Mesothelial cell of epicardium (in vitro differentiated cells): ENCODE measurements around the gene GATD1. TPM values are rescaled to one million over a fixed set of nuclear protein-coding genes. Genes with fewer than 3 reads are reported as not detected.

Source experiments
- DNase-seq, 2 experiments: peaks; one replicate each; pipeline ENCODE4 v3.0.0; 2021; ENCODE audit warnings: low spot score in 2 of 2; ENCODE audit not compliant: unreplicated experiment in 2 of 2
- H3K27ac Mint-ChIP-seq: 2 replicates; pipeline ENCODE4 v1.8.0; 2021; ENCODE audit warnings: mixed read lengths
- H3K27me3 Mint-ChIP-seq: 2 replicates; pipeline ENCODE4 v1.8.0; 2021; ENCODE audit warnings: low read depth, mixed read lengths
- H3K36me3 Mint-ChIP-seq: 2 replicates; pipeline ENCODE4 v1.8.0; 2021; ENCODE audit warnings: mixed read lengths
- H3K4me1 Mint-ChIP-seq: 2 replicates; pipeline ENCODE4 v1.8.0; 2021; ENCODE audit warnings: mixed read lengths
- H3K4me3 Mint-ChIP-seq: 2 replicates; pipeline ENCODE4 v1.8.0; 2021; ENCODE audit warnings: mild to moderate bottlenecking, moderate library complexity, mixed read lengths
- H3K9me3 Mint-ChIP-seq: 2 replicates; pipeline ENCODE4 v1.8.0; 2021; ENCODE audit warnings: mixed read lengths
- CTCF ChIP-seq: fragments of 200-600 bp; sonication (generic); IDR thresholded peaks from one replicate; pipeline ENCODE4 v1.5.0; 2021; ENCODE audit warnings: antibody characterized with exemption; ENCODE audit not compliant: unreplicated experiment
- total RNA-seq: library from RNA; stranded (reverse); gene quantifications from 3 replicates; pipeline ENCODE4 v1.2.1, GENCODE V29; 2021

GATD1 gene
- total RNA-seq, 1 donor from 2014 or later = 91.2 TPM

GRCh38 chr11:794766-795633 lies 17.7 kb upstream of the GATD1 start:
- no peaks in the 10 kb centered on the region for H3K27me3 Mint-ChIP-seq
- DNase-seq = no peak
- no peak overlapping the region for H3K4me3 Mint-ChIP-seq
- H3K9me3 Mint-ChIP-seq = no peaks in the 10 kb centered on the region
- H3K4me1 Mint-ChIP-seq = peaks cover 11% of the 10 kb centered on the region
- H3K36me3 Mint-ChIP-seq = peaks cover 3% of the 10 kb centered on the region
- TF ChIP-seq CTCF = no peak
- no peak overlapping the region for H3K27ac Mint-ChIP-seq

- Mint-ChIP-seq H3K4me1 (peaks cover 11% of the 10 kb centered on the region), H3K4me3 (no peak overlapping the region), H3K36me3 (peaks cover 3% of the 10 kb centered on the region), H3K9me3 (no peaks in the 10 kb centered on the region), H3K27ac (no peak overlapping the region), H3K27me3 (peaks cover 1% of the 10 kb centered on the region)
- no peak for DNase-seq
- no peak for TF ChIP-seq CTCF
Measured at GRCh38 chr11:794013-794765, 16.9 kb upstream of the GATD1 start.

GRCh38 chr11:793556-793955 lies 16.3 kb upstream of the GATD1 start:
- peaks cover 3% of the 10 kb centered on the region for H3K36me3 Mint-ChIP-seq
- no peak for DNase-seq
- H3K27ac Mint-ChIP-seq = no peak overlapping the region
- no peak overlapping the region for H3K4me3 Mint-ChIP-seq
- peaks cover 4% of the 10 kb centered on the region for H3K27me3 Mint-ChIP-seq
- H3K4me1 Mint-ChIP-seq = peaks cover 11% of the 10 kb centered on the region
- TF ChIP-seq CTCF = no peak
- H3K9me3 Mint-ChIP-seq = no peaks in the 10 kb centered on the region

DNA sequence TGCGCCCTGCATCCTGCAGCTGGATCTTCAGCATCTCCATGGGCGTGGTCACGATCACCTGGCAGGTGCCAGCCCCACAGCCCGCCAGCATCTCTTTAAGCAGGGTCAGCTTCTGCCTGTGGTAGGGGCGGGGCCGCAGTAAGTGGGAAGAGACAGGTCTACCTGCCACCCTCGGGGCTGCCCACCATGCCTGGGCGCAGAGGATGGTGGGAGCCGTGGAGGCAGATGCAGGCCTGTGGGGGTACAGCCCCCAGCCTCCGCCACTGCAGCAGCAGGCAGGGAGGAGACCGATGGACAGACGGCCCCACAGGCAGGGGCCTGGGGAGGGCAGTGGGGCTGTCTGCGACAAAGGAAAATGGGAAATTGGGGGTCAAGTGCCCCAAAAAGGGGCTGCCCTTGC lies 15.6 kb upstream of the GATD1 start:
- TF ChIP-seq CTCF = no peak
- Mint-ChIP-seq H3K27ac (no peak overlapping the region), H3K27me3 (peaks cover 4% of the 10 kb centered on the region), H3K4me3 (no peak overlapping the region), H3K9me3 (no peaks in the 10 kb centered on the region), H3K36me3 (peaks cover 3% of the 10 kb centered on the region), H3K4me1 (peaks cover 11% of the 10 kb centered on the region)
- no peak for DNase-seq

DNA sequence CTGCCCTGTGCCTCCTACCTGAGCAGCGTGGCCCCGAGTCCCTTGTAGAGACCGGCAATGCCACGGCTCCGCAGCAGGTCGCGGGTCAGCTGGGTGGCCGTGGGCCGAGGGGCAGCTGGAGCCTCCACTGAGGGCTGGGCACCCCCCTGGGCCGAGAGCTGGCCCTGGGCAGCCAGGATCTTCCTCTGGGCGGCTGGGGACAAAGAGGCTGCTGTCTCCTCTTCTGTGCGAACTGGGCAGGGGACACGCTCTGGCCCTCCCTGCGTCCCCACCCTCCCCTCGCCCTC lies 15.2 kb upstream of the GATD1 start:
- no peak for TF ChIP-seq CTCF
- H3K36me3 Mint-ChIP-seq = peaks cover 3% of the 10 kb centered on the region

More for the DNA sequence above, 15.2 kb upstream of the GATD1 start:
- no peak for DNase-seq
- H3K4me1 Mint-ChIP-seq = peaks cover 11% of the 10 kb centered on the region
- H3K27ac Mint-ChIP-seq = no peak overlapping the region
- no peaks in the 10 kb centered on the region for H3K9me3 Mint-ChIP-seq
- no peak overlapping the region for H3K4me3 Mint-ChIP-seq
- H3K27me3 Mint-ChIP-seq = peaks cover 4% of the 10 kb centered on the region
